ENCODE results near the gene TRIM46. TPM values are rescaled to one million over a fixed set of nuclear protein-coding genes. Genes with fewer than 3 reads are reported as not detected.
A peak's percentile ranks its signal among the peaks of the same experiment; 100 is the strongest.

The TRIM46 gene
- total and polyA plus RNA-seq, 2 of the 13 experiments (the other 11 are each of a cell fraction or from before 2014, with no cell fraction given): 0.04 to 0.09 TPM

DNA sequence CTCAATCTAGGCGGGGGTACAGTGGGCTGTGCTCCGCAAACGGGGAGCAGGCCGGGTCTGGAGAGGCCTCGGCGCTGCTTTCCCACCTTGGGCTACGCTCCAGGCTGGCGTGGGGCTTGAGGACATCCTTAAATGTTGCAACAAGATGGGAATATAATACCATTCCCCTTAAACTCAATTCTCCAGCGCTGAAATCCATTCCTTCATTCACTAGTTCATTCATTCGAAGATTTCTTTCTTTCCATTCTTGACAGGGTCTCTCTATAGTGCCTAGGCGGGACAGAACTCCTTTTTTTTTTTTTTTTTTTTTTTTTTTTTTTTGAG is 33.1 kb upstream of the TRIM46 start (continued):
- TF ChIP-seq, protein P1, sequence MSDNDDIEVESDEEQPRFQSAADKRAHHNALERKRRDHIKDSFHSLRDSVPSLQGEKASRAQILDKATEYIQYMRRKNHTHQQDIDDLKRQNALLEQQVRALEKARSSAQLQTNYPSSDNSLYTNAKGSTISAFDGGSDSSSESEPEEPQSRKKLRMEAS (IDR thresholded peaks at IDR 0.05): no peak
- TF ChIP-seq GLI4 (CRISPR knock-in tag; IDR thresholded peaks at IDR 0.05; ENCODE audit: borderline replicate concordance): 0 out of 2 replicates have a peak, but pooled peaks have one; percentile 24
- TF ChIP-seq, protein P2, sequence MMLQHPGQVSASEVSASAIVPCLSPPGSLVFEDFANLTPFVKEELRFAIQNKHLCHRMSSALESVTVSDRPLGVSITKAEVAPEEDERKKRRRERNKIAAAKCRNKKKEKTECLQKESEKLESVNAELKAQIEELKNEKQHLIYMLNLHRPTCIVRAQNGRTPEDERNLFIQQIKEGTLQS (CRISPR knock-in tag; IDR thresholded peaks at IDR 0.05): no peak
- no peak; the same call in 1 of the 2 replicates for TF ChIP-seq CEBPG (CRISPR knock-in tag; IDR thresholded peaks at IDR 0.05)
- TF ChIP-seq, protein P3, sequence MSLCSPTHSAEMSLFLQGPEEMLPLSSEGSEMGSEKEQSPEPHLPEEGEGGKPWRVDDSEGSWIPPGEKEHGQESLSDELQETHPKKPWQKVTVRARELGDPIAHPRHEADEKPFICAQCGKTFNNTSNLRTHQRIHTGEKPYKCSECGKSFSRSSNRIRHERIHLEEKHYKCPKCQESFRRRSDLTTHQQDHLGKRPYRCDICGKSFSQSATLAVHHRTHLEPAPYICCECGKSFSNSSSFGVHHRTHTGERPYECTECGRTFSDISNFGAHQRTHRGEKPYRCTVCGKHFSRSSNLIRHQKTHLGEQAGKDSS (CRISPR knock-in tag; IDR thresholded peaks at IDR 0.05; ENCODE audit: borderline replicate concordance, low read depth): no peak
- TF ChIP-seq DMAP1 (CRISPR knock-in tag; IDR thresholded peaks at IDR 0.05): no peak
- TF ChIP-seq SP4 (CRISPR knock-in tag; IDR thresholded peaks at IDR 0.05): 0 out of 2 replicates have a peak, but pooled peaks have one; percentile 45
- TF ChIP-seq, protein P4, sequence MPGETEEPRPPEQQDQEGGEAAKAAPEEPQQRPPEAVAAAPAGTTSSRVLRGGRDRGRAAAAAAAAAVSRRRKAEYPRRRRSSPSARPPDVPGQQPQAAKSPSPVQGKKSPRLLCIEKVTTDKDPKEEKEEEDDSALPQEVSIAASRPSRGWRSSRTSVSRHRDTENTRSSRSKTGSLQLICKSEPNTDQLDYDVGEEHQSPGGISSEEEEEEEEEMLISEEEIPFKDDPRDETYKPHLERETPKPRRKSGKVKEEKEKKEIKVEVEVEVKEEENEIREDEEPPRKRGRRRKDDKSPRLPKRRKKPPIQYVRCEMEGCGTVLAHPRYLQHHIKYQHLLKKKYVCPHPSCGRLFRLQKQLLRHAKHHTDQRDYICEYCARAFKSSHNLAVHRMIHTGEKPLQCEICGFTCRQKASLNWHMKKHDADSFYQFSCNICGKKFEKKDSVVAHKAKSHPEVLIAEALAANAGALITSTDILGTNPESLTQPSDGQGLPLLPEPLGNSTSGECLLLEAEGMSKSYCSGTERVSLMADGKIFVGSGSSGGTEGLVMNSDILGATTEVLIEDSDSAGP (CRISPR knock-in tag; IDR thresholded peaks at IDR 0.05; ENCODE audit: borderline replicate concordance): no peak
- TF ChIP-seq ZNF564 (CRISPR knock-in tag; IDR thresholded peaks at IDR 0.05): no peak
- TF ChIP-seq, protein P5, sequence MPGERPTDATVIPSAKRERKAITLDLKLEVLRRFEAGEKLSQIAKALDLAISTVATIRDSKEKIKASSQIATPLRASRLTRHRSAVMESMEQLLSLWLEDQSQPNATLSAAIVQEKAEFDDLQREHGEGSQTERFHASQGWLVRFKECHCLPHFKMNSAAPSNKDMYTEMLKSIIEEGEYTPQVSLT (CRISPR knock-in tag; IDR thresholded peaks at IDR 0.05; ENCODE audit: borderline replicate concordance, low read depth): 0 out of 2 replicates have a peak, but pooled peaks have one; percentile 79

DNA sequence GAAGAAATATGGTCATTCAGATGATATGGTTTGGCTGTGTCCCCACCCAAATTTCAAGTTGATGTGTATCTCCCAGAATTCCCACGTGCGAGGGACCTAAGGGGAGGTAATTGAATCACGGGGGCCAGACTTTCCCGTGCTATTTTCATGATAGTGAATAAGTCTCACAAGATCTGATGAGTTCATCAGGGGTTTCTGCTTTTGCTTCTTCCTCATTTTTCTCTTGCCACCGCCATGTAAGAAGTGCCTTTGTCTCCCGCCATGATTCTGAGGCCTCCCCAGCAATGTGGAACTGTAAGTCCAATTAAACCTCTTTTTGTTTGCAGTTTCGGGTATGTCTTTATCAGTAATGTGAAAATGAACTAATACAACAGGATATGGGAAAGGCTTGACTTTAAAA is 31.9 kb upstream of the TRIM46 start:
- Histone ChIP-seq H3K4me1 (ENCODE audit: insufficient read depth, low read length) (peaks cover 35% of the 10 kb centered on the region), H3K27ac (ENCODE audit: extremely low read length, insufficient read depth, low read length) (no peak overlapping the region), H3K79me2 (ENCODE audit: insufficient read depth, low read length) (peaks cover 26% of the 10 kb centered on the region), H3K4me2 (ENCODE audit: low read depth, low read length) (no peak overlapping the region), H2AFZ (ENCODE audit: low read length) (no peak overlapping the region), H3K27me3 (ENCODE audit: control insufficient read depth in 1 of 2, insufficient read depth in 2 of 2, low read length in 2 of 2) (peaks cover 0 to 4% of the 10 kb centered on the region in 2 experiments; a peak in 1 of 5 replicates), H3K4me3 (replicated peaks in 1 of 3; ENCODE audit: insufficient read depth in 1 of 3, low read depth in 2 of 3, low read length in 3 of 3) (no peak overlapping the region), H4K20me1 (ENCODE audit: insufficient read depth, low read length) (no peaks in the 10 kb centered on the region), H3K9ac (ENCODE audit: insufficient read depth, low read depth, low read length) (no peak overlapping the region), H3K9me3 (ENCODE audit: low read length) (no peaks in the 10 kb centered on the region), H3K36me3 (replicated peaks in 1 of 2; ENCODE audit: control insufficient read depth in 1 of 2, insufficient read depth in 2 of 2, low read length in 2 of 2) (peaks cover 0 to 7% of the 10 kb centered on the region in 2 experiments; a peak in 1 of 5 replicates)
- BruUV-seq (replicated peaks): no TSS peak
- in situ Hi-C loops (cut with HindIII; ENCODE audit: extremely low pct_ligation_motif_present, low pct_unique_long_range_greater_than_20kb): no loop called here
- no peak for FAIRE-seq
- intact Hi-C loops (cut with micrococcal nuclease; ENCODE audit: unreplicated experiment): no loop called here
- DNase-seq (ENCODE audit: low spot score): no peak
- POLR2A ChIA-PET: no interaction called here
- CTCF ChIA-PET (ENCODE audit: low intra/inter-chr PET ratio, low total read pairs): no interaction called here
- no peak for ATAC-seq
- 61% methylated on average over 7 of the region's 7 CpGs for WGBS (ENCODE audit: low lambda C conversion rate)
- TF ChIP-seq ZBTB20 (CRISPR knock-in tag; IDR thresholded peaks at IDR 0.05; ENCODE audit: borderline replicate concordance, low read depth) (no peak), SPEN (CRISPR knock-in tag; IDR thresholded peaks at IDR 0.05; ENCODE audit: low read depth) (no peak), ZSCAN9 (CRISPR knock-in tag; IDR thresholded peaks at IDR 0.05; ENCODE audit: borderline replicate concordance) (no peak), ZNF782 (CRISPR knock-in tag; IDR thresholded peaks at IDR 0.05; ENCODE audit: borderline replicate concordance) (no peak)
- TF ChIP-seq, protein P6, sequence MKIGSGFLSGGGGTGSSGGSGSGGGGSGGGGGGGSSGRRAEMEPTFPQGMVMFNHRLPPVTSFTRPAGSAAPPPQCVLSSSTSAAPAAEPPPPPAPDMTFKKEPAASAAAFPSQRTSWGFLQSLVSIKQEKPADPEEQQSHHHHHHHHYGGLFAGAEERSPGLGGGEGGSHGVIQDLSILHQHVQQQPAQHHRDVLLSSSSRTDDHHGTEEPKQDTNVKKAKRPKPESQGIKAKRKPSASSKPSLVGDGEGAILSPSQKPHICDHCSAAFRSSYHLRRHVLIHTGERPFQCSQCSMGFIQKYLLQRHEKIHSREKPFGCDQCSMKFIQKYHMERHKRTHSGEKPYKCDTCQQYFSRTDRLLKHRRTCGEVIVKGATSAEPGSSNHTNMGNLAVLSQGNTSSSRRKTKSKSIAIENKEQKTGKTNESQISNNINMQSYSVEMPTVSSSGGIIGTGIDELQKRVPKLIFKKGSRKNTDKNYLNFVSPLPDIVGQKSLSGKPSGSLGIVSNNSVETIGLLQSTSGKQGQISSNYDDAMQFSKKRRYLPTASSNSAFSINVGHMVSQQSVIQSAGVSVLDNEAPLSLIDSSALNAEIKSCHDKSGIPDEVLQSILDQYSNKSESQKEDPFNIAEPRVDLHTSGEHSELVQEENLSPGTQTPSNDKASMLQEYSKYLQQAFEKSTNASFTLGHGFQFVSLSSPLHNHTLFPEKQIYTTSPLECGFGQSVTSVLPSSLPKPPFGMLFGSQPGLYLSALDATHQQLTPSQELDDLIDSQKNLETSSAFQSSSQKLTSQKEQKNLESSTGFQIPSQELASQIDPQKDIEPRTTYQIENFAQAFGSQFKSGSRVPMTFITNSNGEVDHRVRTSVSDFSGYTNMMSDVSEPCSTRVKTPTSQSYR (CRISPR knock-in tag; IDR thresholded peaks at IDR 0.05; ENCODE audit: borderline replicate concordance): no peak
- TF ChIP-seq, protein P7, sequence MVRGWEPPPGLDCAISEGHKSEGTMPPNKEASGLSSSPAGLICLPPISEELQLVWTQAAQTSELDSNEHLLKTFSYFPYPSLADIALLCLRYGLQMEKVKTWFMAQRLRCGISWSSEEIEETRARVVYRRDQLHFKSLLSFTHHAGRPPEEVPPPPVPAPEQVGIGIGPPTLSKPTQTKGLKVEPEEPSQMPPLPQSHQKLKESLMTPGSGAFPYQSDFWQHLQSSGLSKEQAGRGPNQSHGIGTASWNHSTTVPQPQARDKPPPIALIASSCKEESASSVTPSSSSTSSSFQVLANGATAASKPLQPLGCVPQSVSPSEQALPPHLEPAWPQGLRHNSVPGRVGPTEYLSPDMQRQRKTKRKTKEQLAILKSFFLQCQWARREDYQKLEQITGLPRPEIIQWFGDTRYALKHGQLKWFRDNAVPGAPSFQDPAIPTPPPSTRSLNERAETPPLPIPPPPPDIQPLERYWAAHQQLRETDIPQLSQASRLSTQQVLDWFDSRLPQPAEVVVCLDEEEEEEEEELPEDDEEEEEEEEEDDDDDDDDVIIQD (CRISPR knock-in tag; IDR thresholded peaks at IDR 0.05; ENCODE audit: low read depth): no peak
